CD14-positive monocyte (primary cell): ENCODE measurements around the gene ZNF260. TPM values are rescaled to one million over a fixed set of nuclear protein-coding genes. Genes with fewer than 3 reads are reported as not detected.

ENCODE experiments used
- DNase-seq, 3 donors: peaks; one replicate each; pipeline ENCODE4 v3.0.0-alpha.2; 2011 to 2022
- H2AFZ ChIP-seq: 2 replicates; pipeline ENCODE4 v1.6.0; 2012; ENCODE audit warnings: mild to moderate bottlenecking, low read depth, low read length, inconsistent platforms; ENCODE audit not compliant: insufficient read depth, poor library complexity, severe bottlenecking
- H3K27ac ChIP-seq, 2 donors: 1 replicate in 1 of 2; 2 replicates in 1 of 2; pipeline ENCODE4 v1.5.1; 2012 to 2013; ENCODE audit warnings: low read length in 2 of 2, control low read depth in 1 of 2, inconsistent platforms in 1 of 2, low read depth in 1 of 2, mild to moderate bottlenecking in 1 of 2
- H3K27me3 ChIP-seq, 2 donors: one replicate each; pipeline versions ENCODE4 v1.6.0 to v1.6.1; 2011 to 2013; ENCODE audit warnings: low read length in 2 of 2; ENCODE audit not compliant: control insufficient read depth in 2 of 2, insufficient read depth in 2 of 2
- H3K36me3 ChIP-seq, 2 donors: replicated peaks in 1 of 2; 1 replicate in 1 of 2; 2 replicates in 1 of 2; pipeline versions ENCODE4 v1.5.1 to v1.6.1; 2012 to 2013; ENCODE audit warnings: low read length in 2 of 2, control low read depth in 1 of 2, inconsistent platforms in 1 of 2, mild to moderate bottlenecking in 1 of 2; ENCODE audit not compliant: insufficient read depth in 2 of 2, control insufficient read depth in 1 of 2
- H3K4me1 ChIP-seq, 2 donors: 1 replicate in 1 of 2; 2 replicates in 1 of 2; pipeline versions ENCODE4 v1.5.1 to v1.6.1; 2012 to 2013; ENCODE audit warnings: low read length in 2 of 2, control low read depth in 1 of 2, inconsistent platforms in 1 of 2, mild to moderate bottlenecking in 1 of 2, moderate library complexity in 1 of 2; ENCODE audit not compliant: insufficient read depth in 2 of 2, control insufficient read depth in 1 of 2
- H3K4me2 ChIP-seq: replicated peaks from 2 replicates; pipeline ENCODE3; 2012; ENCODE audit warnings: low read length, moderate library complexity, mild to moderate bottlenecking; ENCODE audit not compliant: poor library complexity, severe bottlenecking; ENCODE audit errors: extremely low read depth
- H3K4me3 ChIP-seq, 3 experiments: fragments of 200-600 bp in 1 of 3; sonication (generic) in 1 of 3; replicated peaks in 1 of 3; 1 replicate in 2 of 3; 2 replicates in 1 of 3; pipeline ENCODE4 v1.5.1; 2011 to 2013; ENCODE audit warnings: low read length in 3 of 3, mild to moderate bottlenecking in 3 of 3, control low read depth in 2 of 3, low read depth in 2 of 3, inconsistent platforms in 1 of 3, moderate library complexity in 1 of 3
- H3K79me2 ChIP-seq: 2 replicates; pipeline ENCODE4 v1.6.0; 2012; ENCODE audit warnings: mild to moderate bottlenecking, control low read depth, inconsistent platforms, low read length, moderate library complexity; ENCODE audit not compliant: insufficient read depth
- H3K9ac ChIP-seq: 2 replicates; pipeline ENCODE4 v1.6.0; 2017; ENCODE audit warnings: low read length, mild to moderate bottlenecking; ENCODE audit not compliant: insufficient read depth, poor library complexity, severe bottlenecking
- H3K9me3 ChIP-seq, 2 donors: replicated peaks in 1 of 2; 1 replicate in 1 of 2; 2 replicates in 1 of 2; pipeline versions ENCODE4 v1.5.1 to v1.6.1; 2012 to 2013; ENCODE audit warnings: low read length in 2 of 2, control low read depth in 1 of 2; ENCODE audit not compliant: control insufficient read depth in 1 of 2, insufficient read depth in 1 of 2
- H4K20me1 ChIP-seq: 2 replicates; pipeline ENCODE4 v1.6.0; 2012; ENCODE audit warnings: mild to moderate bottlenecking, low read length, control low read depth, moderate library complexity; ENCODE audit not compliant: insufficient read depth
- H3K27ac Mint-ChIP-seq, 7 donors: one replicate each; pipeline ENCODE4 v1.8.0; 2020; ENCODE audit warnings: mild to moderate bottlenecking in 7 of 7, mixed read lengths in 7 of 7, moderate library complexity in 6 of 7, inconsistent platforms in 2 of 7
- H3K27me3 Mint-ChIP-seq, 3 donors: one replicate each; pipeline ENCODE4 v1.8.0; 2021 to 2022; ENCODE audit warnings: low read depth in 3 of 3, mild to moderate bottlenecking in 3 of 3, mixed read lengths in 3 of 3, moderate library complexity in 3 of 3, inconsistent platforms in 1 of 3
- H3K36me3 Mint-ChIP-seq, 2 donors: one replicate each; pipeline ENCODE4 v1.8.0; 2020; ENCODE audit warnings: mixed read lengths in 2 of 2, inconsistent platforms in 1 of 2, mild to moderate bottlenecking in 1 of 2
- H3K4me1 Mint-ChIP-seq: one replicate; pipeline ENCODE4 v1.8.0; 2020; ENCODE audit warnings: mild to moderate bottlenecking, mixed read lengths
- H3K4me3 Mint-ChIP-seq, 2 donors: one replicate each; pipeline ENCODE4 v1.8.0; 2020; ENCODE audit warnings: mild to moderate bottlenecking in 2 of 2, mixed read lengths in 2 of 2, moderate library complexity in 1 of 2
- H3K9me3 Mint-ChIP-seq, 7 donors: one replicate each; pipeline ENCODE4 v1.8.0; 2020 to 2022; ENCODE audit warnings: mixed read lengths in 7 of 7, mild to moderate bottlenecking in 6 of 7, moderate library complexity in 6 of 7, inconsistent platforms in 2 of 7
- WGBS: methylation state at CpG from one replicate; pipeline ENCODE4 v1.1.5; 2013; ENCODE audit warnings: missing lambda C conversion rate; ENCODE audit not compliant: insufficient coverage; 5-methylcytosine and 5-hydroxymethylcytosine counted together
- intact Hi-C, 2 donors: fragments of 100-400 bp; cut with micrococcal nuclease; formaldehyde crosslinking; loops; one replicate each; pipeline versions ENCODE4 v1.15.0 to v1.15.1; 2023
- polyA plus RNA-seq, 3 donors: library from polyadenylated mRNA; depleted of rRNA in 1 of 3; unstranded in 2 of 3; stranded (reverse) in 1 of 3; fragments of 300-500 nt in 2 of 3; fragments of >200 nt in 1 of 3; fragmentation: Illumina TruSeq in 2 of 3; gene quantifications; 1 replicate in 2 of 3; 2 replicates in 1 of 3; pipeline ENCODE4 v1.2.3, GENCODE V29; 2012 to 2021
- TF ChIP-seq, protein P1 (sequence below): fragments of 200-600 bp; IDR thresholded peaks from one replicate; pipeline ENCODE4 v1.8.0; 2022; ENCODE audit warnings: antibody characterized with exemption, mild to moderate bottlenecking

Gene ZNF260
- polyA plus RNA-seq, 3 donors: 0.88 to 2.1 (median 1.2) TPM

DNA sequence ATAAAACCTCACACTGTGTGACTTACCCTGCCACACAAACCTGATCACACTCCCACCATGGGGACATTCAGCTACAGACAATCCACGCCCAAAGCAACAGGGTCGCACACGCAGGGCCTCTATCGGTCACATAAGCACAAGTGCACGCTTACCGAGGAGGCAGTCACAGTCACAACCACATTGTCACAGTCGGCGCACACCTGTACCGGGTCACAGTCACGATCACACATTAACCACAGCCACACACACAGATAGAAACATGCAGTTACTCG lies 39.3 kb downstream of the ZNF260 start:
- Histone ChIP-seq H3K79me2 (no peaks in the 10 kb centered on the region), H4K20me1 (no peaks in the 10 kb centered on the region), H2AFZ (peak overlapping the region; percentile 98), H3K9ac (peak overlapping the region; percentile 80), H3K4me1 (peaks cover 9 to 18% of the 10 kb centered on the region in 2 donors), H3K4me2 (peak overlapping the region; percentile 84), H3K9me3 (peaks cover 39 to 40% of the 10 kb centered on the region in 2 donors), H3K27ac (peak overlapping the region in 1 of 2 donors; percentile 89), H3K4me3 (peak overlapping the region; percentile 68 to 99 (median 92)), H3K36me3 (no peaks in the 10 kb centered on the region), H3K27me3 (no peaks in the 10 kb centered on the region)
- Mint-ChIP-seq H3K4me3 (peak overlapping the region; percentile 99), H3K36me3 (peaks cover 5 to 8% of the 10 kb centered on the region in 2 donors), H3K27ac (peak overlapping the region; percentile 92 to 99 (median 96)), H3K4me1 (peaks cover 19% of the 10 kb centered on the region), H3K27me3 (no peaks in the 10 kb centered on the region), H3K9me3 (peaks cover 22 to 76% (median 62%) of the 10 kb centered on the region in 7 donors)
- no peak for DNase-seq
- TF ChIP-seq, protein P1, sequence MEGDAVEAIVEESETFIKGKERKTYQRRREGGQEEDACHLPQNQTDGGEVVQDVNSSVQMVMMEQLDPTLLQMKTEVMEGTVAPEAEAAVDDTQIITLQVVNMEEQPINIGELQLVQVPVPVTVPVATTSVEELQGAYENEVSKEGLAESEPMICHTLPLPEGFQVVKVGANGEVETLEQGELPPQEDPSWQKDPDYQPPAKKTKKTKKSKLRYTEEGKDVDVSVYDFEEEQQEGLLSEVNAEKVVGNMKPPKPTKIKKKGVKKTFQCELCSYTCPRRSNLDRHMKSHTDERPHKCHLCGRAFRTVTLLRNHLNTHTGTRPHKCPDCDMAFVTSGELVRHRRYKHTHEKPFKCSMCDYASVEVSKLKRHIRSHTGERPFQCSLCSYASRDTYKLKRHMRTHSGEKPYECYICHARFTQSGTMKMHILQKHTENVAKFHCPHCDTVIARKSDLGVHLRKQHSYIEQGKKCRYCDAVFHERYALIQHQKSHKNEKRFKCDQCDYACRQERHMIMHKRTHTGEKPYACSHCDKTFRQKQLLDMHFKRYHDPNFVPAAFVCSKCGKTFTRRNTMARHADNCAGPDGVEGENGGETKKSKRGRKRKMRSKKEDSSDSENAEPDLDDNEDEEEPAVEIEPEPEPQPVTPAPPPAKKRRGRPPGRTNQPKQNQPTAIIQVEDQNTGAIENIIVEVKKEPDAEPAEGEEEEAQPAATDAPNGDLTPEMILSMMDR: no peak
- WGBS: 0% methylated on average over 11 of the region's 11 CpGs
- intact Hi-C loops: loop anchor here (1.0 to 10.0 kb wide), 4 partner anchors 40 to 366 kb away; partner anchors contain the start of genes ZNF260 (in 2 of the 2), ZNF345 (in 1 of the 2) and ZNF850 (in 1 of the 2)

DNA sequence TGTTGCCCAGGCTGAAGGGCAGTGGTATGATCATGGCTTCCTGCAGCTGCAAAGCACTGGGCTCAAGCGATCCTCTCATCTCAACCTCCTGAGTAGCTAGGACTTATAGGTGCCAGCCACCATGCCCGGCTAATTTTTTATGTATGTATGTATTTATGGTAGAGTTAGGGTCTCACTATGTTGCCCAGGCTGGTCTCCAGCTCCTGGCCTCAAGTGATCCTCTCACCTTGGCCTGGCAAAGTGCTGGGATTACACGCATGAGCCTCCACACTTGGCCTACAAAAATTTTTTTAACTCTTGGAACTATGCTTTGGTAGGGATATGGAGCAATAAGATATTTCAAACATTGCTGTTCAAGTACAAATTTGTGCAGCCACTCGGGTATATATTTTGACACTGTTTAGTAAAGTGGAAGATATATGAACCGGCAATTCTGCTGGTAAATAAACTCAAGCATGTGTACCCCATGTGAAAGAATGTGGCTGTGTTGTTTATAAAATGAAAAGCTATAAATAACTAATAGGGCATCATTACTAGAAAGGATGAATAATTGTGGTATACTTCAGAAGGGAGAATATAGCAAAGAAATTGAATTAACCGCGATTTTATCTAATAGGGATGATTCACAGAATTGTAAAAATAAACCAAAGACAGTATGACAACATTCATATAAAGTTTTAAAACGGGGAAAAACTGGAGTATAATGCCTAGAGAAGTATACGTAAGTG lies 39.8 kb downstream of the ZNF260 start:
- peak overlapping the region; percentile 84 for H3K4me2 ChIP-seq
- peak overlapping the region; percentile 99 for H3K4me3 Mint-ChIP-seq
- no peaks in the 10 kb centered on the region for H3K36me3 ChIP-seq
- peaks cover 43 to 44% of the 10 kb centered on the region in 2 donors for H3K9me3 ChIP-seq
- H3K4me1 ChIP-seq: peaks cover 9 to 18% of the 10 kb centered on the region in 2 donors
- intact Hi-C loops: loop anchor here in 1 of 2 donors (2.0 to 10.0 kb wide), 3 partner anchors 41 to 367 kb away; partner anchors contain the start of genes ZNF260, ZNF345 and ZNF850
- no peaks in the 10 kb centered on the region for H3K27me3 Mint-ChIP-seq
- H3K4me3 ChIP-seq: peak overlapping the region; percentile 68 to 99 (median 92)
- no peaks in the 10 kb centered on the region for H3K79me2 ChIP-seq
- H3K9ac ChIP-seq: peak overlapping the region; percentile 80
- H3K27me3 ChIP-seq: no peaks in the 10 kb centered on the region
- no peak for DNase-seq
- H3K27ac ChIP-seq: peak overlapping the region in 1 of 2 donors; percentile 89
- WGBS: 88% methylated on average over 1 of the region's 9 CpGs
- peaks cover 19% of the 10 kb centered on the region for H3K4me1 Mint-ChIP-seq
- peak overlapping the region; percentile 98 for H2AFZ ChIP-seq
- no peaks in the 10 kb centered on the region for H4K20me1 ChIP-seq
- H3K36me3 Mint-ChIP-seq: peaks cover 6 to 8% of the 10 kb centered on the region in 2 donors
- TF ChIP-seq, protein P1: no peak
- H3K9me3 Mint-ChIP-seq: peaks cover 25 to 76% (median 63%) of the 10 kb centered on the region in 7 donors
- H3K27ac Mint-ChIP-seq: peak overlapping the region in 1 of 7 donors; percentile 99
